SH-SY5Y (cell line): ENCODE results near the gene SPRR3.

Source experiments
- GATA2 ChIP-seq: IDR thresholded peaks from 2 replicates; pipeline ENCODE4 v1.6.1; 2011; ENCODE audit warnings: mild to moderate bottlenecking, low read depth, low read length
- GATA3 ChIP-seq: IDR thresholded peaks from 2 replicates; pipeline ENCODE4 v1.6.1; 2011; ENCODE audit warnings: low read depth, mild to moderate bottlenecking, low read length, moderate library complexity

Gene SPRR3

DNA sequence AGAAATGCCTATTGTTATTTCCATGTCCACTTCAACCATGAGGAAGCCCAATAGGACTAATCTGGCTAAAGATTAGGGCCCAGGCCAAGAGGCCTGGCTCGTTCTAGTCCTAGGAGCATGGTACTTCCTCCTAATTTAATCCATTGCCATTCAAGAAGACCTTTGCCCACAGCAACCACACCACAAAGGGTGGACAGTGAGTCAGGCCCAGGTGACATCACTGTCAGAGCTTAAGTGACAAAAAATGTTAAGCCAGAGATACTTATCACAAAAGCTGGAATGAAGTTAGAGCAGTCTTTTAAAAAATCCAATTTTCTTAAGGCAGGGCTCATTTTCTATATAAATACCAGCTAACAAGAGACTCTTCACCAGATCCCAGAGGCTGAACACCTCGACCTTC is at the start of gene SPRR3:
Gene SPRR3 (plus strand): TSS at position 368 of the 400 bp plus-strand sequence. CDS start 1,272 bp downstream, outside the sequence.
- TF ChIP-seq GATA3 = no peak
- no peak for TF ChIP-seq GATA2

DNA sequence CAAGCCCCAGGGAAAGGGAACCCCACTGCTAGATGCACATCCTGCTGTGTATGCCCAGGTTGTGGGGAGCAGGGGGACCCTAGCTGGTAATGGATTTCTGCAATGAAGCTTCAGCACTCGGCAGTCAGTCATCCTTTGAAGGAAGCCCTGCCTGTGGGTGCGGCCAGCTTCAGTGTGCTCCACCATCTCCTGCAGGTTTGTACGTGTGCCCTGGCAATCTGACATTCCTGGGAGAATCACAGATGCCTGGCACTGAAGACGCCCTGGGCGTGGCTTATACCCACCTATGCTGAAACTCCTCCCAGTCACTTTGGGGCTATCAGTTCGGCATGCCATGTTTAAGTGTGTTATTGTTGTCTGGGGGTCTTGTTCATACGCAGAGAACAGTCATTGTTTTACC is 47.8 kb upstream of the SPRR3 start:
- TF ChIP-seq GATA3 (no peak), GATA2 (no peak)

DNA sequence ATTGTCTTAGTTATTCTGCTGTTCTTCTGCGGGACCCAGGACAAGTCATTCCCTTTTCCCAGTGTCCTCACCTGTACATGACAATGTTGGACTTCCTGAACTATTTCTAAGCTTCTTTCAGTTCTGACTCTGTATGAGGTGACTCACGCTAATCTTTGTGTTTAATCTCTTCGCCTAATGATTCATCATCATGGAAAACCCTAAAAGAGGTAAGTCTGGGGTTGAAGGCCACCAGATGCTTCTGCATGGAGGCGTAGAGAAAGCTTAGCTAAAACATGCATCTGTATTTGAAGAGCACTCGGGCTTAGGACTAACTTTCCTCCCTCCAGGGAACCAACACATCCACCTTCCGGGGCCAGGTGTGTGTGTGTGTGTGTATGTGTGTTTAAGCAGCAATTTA is 47.1 kb upstream of the SPRR3 start:
- TF ChIP-seq GATA2 = no peak
- no peak for TF ChIP-seq GATA3

- TF ChIP-seq GATA3 (no peak), GATA2 (no peak)
These were observed 44.0 kb upstream of the SPRR3 start for GRCh38 chr1:152957561-152957960.

GRCh38 chr1:152959273-152959672 is 42.3 kb upstream of the SPRR3 start:
- TF ChIP-seq GATA3 (no peak), GATA2 (no peak)

GRCh38 chr1:152959801-152960451 is 41.6 kb upstream of the SPRR3 start:
- no peak for TF ChIP-seq GATA3
- no peak for TF ChIP-seq GATA2

DNA sequence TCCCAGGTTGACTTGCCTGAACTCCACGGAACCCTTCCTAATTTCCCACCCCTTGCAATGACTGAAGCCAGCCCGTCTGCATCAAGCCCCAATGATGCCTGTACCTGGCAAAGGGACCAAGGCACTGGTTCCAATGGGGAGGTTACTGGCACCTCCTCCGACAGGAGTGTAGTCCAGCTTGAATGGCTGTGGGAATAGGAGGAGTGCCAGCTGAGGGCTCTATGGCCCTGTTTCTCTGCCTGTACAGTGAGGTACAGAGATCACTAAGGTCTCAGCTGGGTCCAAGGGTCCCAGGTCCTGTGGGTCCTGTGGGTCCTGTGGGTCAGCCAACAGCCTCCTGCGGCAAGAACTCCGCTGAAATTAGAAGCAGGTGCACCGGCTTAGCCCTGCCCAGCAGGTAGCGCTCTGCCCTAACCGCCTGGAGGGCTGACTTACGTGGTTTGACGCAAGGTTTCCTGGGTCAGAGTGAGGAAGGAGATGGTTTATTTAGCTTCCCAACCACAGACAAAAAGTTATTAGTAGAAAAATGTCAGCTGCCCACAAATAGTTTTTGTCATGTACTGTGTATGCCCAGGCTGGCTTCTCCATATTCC is 41.0 kb upstream of the SPRR3 start:
- TF ChIP-seq GATA3 = no peak
- TF ChIP-seq GATA2 = no peak

GRCh38 chr1:152961226-152961891 is 40.2 kb upstream of the SPRR3 start:
- no peak for TF ChIP-seq GATA3
- no peak for TF ChIP-seq GATA2

GRCh38 chr1:152962876-152963415 is 38.6 kb upstream of the SPRR3 start:
- TF ChIP-seq GATA2 (no peak), GATA3 (no peak)

DNA sequence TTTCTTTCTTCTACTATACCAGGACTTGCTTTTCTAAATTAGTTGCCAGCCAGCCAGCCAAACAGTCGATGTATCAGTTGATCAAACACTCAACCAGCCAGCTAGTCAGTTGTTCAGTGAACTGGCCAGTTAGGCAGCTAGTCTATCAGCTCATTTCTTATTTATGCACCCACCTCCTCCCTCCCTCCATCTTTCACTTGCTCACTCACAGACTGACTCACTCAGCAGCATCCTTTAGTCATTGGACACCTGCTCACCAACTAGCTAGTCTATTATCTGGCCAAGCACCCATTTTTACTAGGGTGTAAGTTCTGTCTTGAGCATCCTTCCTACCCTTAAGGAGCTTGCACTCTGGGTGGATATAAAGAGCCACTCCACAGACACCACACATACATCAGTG is 37.0 kb upstream of the SPRR3 start:
- TF ChIP-seq GATA2 = no peak

GRCh38 chr1:152965853-152966252 is 35.7 kb upstream of the SPRR3 start:
- TF ChIP-seq GATA3 = no peak
- no peak for TF ChIP-seq GATA2

- TF ChIP-seq GATA2 (no peak), GATA3 (no peak)
These were observed 34.3 kb upstream of the SPRR3 start for GRCh38 chr1:152967201-152967600.

DNA sequence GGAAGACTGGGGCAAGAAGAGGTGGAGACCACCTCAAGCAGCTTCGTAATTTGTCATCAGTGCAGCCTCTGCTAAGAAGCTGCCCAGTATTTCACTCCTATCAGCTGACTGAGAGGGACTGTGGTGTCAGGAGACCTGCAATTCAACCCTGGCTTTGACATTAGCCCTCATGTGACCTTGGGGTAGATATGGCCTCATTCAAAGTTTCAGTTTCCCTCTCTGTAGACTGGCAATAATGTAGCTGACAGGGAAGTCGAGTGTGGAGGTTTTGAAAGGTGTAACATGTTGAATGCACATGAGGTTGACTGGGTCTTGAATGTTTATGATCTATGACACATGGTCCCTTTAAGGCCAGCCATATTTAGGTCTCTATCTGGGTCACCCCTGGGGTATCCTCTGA is 33.3 kb upstream of the SPRR3 start:
- TF ChIP-seq GATA3 (no peak), GATA2 (no peak)

GRCh38 chr1:152969036-152969435 is 32.5 kb upstream of the SPRR3 start:
- no peak for TF ChIP-seq GATA3
- TF ChIP-seq GATA2 = no peak

DNA sequence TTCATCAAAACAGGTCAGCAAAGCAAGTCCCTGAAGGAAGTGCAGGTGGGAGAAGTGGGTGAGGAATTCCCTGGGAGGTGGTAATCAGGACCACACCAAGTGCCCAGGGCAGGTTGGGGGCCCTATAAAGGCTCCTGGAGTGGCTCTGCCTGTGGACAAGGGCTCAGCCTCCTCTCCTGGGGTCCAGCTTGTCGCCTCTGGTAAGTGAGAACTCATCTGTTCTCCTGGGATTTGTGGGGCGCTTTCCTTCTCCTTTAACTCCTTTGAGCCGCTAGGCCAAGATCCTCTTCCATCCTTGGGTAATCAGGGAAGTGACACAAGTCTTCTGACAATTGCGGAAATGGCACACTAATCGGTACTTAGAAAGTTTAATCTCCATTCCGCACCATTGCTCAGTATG is 31.1 kb upstream of the SPRR3 start, which contains the start of gene SPRR4:
Gene SPRR4 (plus strand): TSS at position 154 of the 400 bp plus-strand sequence. CDS start 1,243 bp downstream, outside the sequence.
- TF ChIP-seq GATA3 (no peak), GATA2 (no peak)
